H1 (cell line): ENCODE data around the gene SPRR2B.

Experiments
- ATF2 ChIP-seq: IDR thresholded peaks from 2 replicates; pipeline ENCODE4 v1.6.1; 2012; ENCODE audit warnings: low read length, inconsistent platforms
- EGR1 ChIP-seq: IDR thresholded peaks from 2 replicates; pipeline ENCODE4 v1.6.1; 2011; ENCODE audit warnings: low read depth, low read length, borderline replicate concordance
- EP300 ChIP-seq, 2 experiments: IDR thresholded peaks; 1 replicate in 1 of 2; 2 replicates in 1 of 2; pipeline ENCODE4 v1.6.1; 2011 to 2012; ENCODE audit warnings: low read depth in 2 of 2, low read length in 2 of 2, mild to moderate bottlenecking in 2 of 2, borderline replicate concordance in 1 of 2, inconsistent platforms in 1 of 2, moderate library complexity in 1 of 2
- GTF2F1 ChIP-seq: IDR thresholded peaks from 2 replicates; pipeline ENCODE4 v1.6.1; 2012; ENCODE audit warnings: low read depth, low read length, improper control_type of control experiment, borderline replicate concordance
- POLR2A ChIP-seq, 2 experiments: IDR thresholded peaks; 1 replicate in 1 of 2; 2 replicates in 1 of 2; pipeline ENCODE4 v1.6.1; 2011; ENCODE audit warnings: low read depth in 2 of 2, low read length in 2 of 2, mild to moderate bottlenecking in 2 of 2; ENCODE audit errors: control extremely low read depth in 1 of 2
- RAD21 ChIP-seq, 2 experiments: IDR thresholded peaks in 1 of 2; conservative IDR thresholded peaks in 1 of 2; 2 replicates each; pipeline ENCODE4 v1.6.1; 2011; ENCODE audit warnings: low read depth in 2 of 2, low read length in 2 of 2, improper control_type of control experiment in 1 of 2, inconsistent platforms in 1 of 2, mild to moderate bottlenecking in 1 of 2, moderate library complexity in 1 of 2
- SIN3A ChIP-seq, 2 experiments: IDR thresholded peaks in 1 of 2; conservative IDR thresholded peaks in 1 of 2; 2 replicates each; pipeline ENCODE4 v1.6.1; 2011 to 2012; ENCODE audit warnings: low read length in 2 of 2, improper control_type of control experiment in 1 of 2, low read depth in 1 of 2, mild to moderate bottlenecking in 1 of 2
- TAF1 ChIP-seq: IDR thresholded peaks from 2 replicates; pipeline ENCODE4 v1.6.1; 2011; ENCODE audit warnings: mild to moderate bottlenecking, low read depth, low read length
- TF ChIP-seq, protein P1 (sequence below), 3 experiments: IDR thresholded peaks; 1 replicate in 2 of 3; 2 replicates in 1 of 3; pipeline versions ENCODE4 v1.5.1 to v1.6.1; 2011; ENCODE audit warnings: low read length in 3 of 3, mild to moderate bottlenecking in 3 of 3, inconsistent platforms in 2 of 3, low read depth in 1 of 3, moderate library complexity in 1 of 3; ENCODE audit not compliant: insufficient read depth in 1 of 3; ENCODE audit errors: control extremely low read depth in 1 of 3
- TF ChIP-seq, protein P2 (sequence below): IDR thresholded peaks from 2 replicates; pipeline ENCODE4 v1.6.1; 2012; ENCODE audit warnings: inconsistent platforms
- TF ChIP-seq, protein P3 (sequence below): IDR thresholded peaks from 2 replicates; pipeline ENCODE4 v1.6.1; 2011; ENCODE audit warnings: low read depth, mild to moderate bottlenecking, low read length; ENCODE audit not compliant: insufficient read depth

DNA sequence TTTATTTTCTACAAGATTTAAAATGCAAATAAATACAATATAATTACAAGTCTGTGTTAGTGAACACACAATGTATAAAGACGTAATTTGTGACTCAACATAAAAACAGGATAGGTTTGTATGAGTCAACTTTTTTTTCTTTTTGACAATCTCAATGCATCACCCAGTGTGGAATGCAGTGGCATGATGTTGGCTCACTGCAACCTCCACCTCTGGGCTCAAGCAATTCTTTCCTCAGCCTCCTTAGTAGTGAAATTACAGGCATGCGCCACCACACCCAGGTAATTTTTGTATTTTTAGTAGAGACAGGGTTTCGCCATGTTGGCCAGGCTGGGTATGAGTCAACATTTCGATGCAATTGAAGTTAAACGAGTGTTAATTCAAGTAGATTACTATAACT is 28.8 kb upstream of the SPRR2B start:
- TF ChIP-seq RAD21 (IDR thresholded peaks at IDR 0.05 in 1 of 2, conservative IDR thresholded peaks at IDR 0.05 in 1 of 2; ENCODE audit: low read depth in 2 of 2, low read length in 2 of 2) (no peak), POLR2A (IDR thresholded peaks at IDR 0.05; ENCODE audit: control extremely low read depth in 1 of 2, low read depth in 2 of 2, low read length in 2 of 2) (no peak), EP300 (IDR thresholded peaks at IDR 0.05; ENCODE audit: borderline replicate concordance in 1 of 2, low read depth in 2 of 2, low read length in 2 of 2) (no peak), SIN3A (conservative IDR thresholded peaks at IDR 0.05 in 1 of 2, IDR thresholded peaks at IDR 0.05 in 1 of 2; ENCODE audit: low read depth in 1 of 2, low read length in 2 of 2) (no peak), EGR1 (no peak), TAF1 (no peak), GTF2F1 (no peak), ATF2 (no peak)
- TF ChIP-seq, protein P1, sequence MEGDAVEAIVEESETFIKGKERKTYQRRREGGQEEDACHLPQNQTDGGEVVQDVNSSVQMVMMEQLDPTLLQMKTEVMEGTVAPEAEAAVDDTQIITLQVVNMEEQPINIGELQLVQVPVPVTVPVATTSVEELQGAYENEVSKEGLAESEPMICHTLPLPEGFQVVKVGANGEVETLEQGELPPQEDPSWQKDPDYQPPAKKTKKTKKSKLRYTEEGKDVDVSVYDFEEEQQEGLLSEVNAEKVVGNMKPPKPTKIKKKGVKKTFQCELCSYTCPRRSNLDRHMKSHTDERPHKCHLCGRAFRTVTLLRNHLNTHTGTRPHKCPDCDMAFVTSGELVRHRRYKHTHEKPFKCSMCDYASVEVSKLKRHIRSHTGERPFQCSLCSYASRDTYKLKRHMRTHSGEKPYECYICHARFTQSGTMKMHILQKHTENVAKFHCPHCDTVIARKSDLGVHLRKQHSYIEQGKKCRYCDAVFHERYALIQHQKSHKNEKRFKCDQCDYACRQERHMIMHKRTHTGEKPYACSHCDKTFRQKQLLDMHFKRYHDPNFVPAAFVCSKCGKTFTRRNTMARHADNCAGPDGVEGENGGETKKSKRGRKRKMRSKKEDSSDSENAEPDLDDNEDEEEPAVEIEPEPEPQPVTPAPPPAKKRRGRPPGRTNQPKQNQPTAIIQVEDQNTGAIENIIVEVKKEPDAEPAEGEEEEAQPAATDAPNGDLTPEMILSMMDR (IDR thresholded peaks at IDR 0.05; ENCODE audit: control extremely low read depth in 1 of 3, insufficient read depth in 1 of 3, low read depth in 1 of 3, low read length in 3 of 3) = no peak
- TF ChIP-seq, protein P2, sequence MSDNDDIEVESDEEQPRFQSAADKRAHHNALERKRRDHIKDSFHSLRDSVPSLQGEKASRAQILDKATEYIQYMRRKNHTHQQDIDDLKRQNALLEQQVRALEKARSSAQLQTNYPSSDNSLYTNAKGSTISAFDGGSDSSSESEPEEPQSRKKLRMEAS = no peak
- TF ChIP-seq, protein P3, sequence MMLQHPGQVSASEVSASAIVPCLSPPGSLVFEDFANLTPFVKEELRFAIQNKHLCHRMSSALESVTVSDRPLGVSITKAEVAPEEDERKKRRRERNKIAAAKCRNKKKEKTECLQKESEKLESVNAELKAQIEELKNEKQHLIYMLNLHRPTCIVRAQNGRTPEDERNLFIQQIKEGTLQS = no peak
